CD4-positive, alpha-beta T cell treated with Interleukin-21 for 1 hour (primary cell): ENCODE data around the gene UGT1A8.

Experiments used
- DNase-seq: peaks from one replicate; pipeline ENCODE4 v3.0.0-alpha.2; 2020

UGT1A8 gene

GRCh38 chr2:233803292-233803911 is 186.0 kb downstream of the UGT1A8 start:
- no peak for DNase-seq

- DNase-seq, result no peak
These were observed 186.6 kb downstream of the UGT1A8 start for GRCh38 chr2:233803994-233804393.

DNA sequence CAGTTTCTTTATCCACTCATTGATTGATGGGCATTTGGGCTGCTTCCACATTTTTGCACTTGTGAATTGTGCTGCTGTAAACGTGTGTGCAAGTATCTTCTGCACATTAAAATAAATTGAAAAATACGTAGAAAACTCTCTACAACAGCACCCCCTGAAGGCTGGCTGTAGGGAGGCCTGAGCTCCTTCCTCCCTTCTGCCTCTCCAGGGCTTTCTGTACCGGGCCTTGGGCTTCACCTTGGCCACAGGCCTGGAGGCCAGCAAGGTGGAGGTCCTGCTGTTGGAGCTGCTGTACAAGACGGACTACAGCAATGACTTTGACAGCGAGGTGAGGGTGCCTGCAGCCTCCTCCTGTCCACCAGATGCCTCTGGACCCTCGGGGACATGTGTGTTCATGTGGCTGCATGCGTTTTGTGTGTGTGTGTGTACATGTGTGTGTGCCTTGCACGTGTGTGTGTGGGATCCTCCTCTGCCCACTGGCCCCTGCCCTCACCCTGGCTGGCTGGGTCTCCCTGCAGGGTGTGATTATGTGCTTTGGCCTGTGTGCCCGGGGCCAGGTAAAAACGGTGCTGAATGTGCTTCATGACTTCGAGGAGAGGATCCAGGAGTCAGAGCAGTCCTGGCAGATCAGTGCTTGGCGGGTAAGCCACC is 189.9 kb downstream of the UGT1A8 start:
- no peak for DNase-seq

DNA sequence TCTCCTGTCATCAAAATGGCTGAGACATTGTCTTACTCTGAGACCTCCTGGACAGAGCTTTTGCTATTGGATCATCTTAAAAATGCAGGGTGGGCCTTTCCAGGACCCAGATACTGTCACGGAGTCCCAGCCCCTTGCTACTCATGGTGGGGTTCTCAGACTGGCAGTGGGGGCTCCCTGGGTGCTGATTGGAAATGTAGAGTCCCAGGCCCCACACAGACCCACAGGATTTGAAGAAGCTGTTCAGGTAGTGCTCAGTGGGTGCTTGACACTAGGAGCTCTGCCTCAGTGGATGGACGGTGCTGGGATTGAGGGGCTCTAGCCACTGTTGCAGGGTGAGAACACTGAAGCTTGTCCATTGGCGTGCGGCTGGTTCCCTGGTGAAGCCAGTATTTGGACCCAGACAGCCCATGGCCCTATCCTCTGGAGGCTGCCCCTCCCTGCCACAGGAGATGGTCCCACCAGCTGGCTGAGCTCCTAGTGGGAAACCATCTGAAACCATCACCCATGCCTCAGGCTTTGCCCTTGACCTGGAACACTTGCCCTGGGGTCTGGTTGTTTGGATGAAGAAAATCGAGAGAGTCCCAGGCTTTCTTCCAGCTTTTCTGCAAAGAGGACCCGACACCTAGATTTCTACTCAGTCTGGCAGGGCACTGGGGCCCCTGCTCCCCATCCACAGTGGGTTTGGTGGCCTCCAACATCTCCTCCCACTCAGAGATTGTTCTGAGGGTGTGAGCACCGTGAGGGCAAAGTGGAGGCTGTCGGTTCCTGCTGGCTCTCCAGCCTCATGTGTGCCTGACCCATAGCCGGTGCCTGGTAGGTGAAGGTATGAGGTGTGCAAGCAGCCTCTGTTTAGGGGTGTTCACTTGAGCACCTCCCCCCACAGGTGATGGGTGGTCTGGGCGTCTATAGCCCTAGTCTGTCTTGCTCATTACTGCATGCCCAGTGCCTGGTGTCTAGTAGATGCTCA is 190.8 kb downstream of the UGT1A8 start:
- DNase-seq, result no peak

- no peak for DNase-seq
These were observed 193.0 kb downstream of the UGT1A8 start for GRCh38 chr2:233810385-233810784.

GRCh38 chr2:233811087-233811486 is 193.7 kb downstream of the UGT1A8 start:
- no peak for DNase-seq

- DNase-seq, result no peak
These were observed 194.3 kb downstream of the UGT1A8 start for GRCh38 chr2:233811732-233812131.

GRCh38 chr2:233813236-233814055 is 196.0 kb downstream of the UGT1A8 start:
- no peak for DNase-seq

GRCh38 chr2:233814056-233814835 is 196.8 kb downstream of the UGT1A8 start:
- no peak for DNase-seq

- no peak for DNase-seq
These were observed 198.4 kb downstream of the UGT1A8 start for GRCh38 chr2:233815861-233816260.

GRCh38 chr2:233816334-233816733 is 198.9 kb downstream of the UGT1A8 start:
- no peak for DNase-seq

GRCh38 chr2:233816771-233817170 is 199.3 kb downstream of the UGT1A8 start:
- DNase-seq, result no peak

GRCh38 chr2:233817361-233817911 is 200.0 kb downstream of the UGT1A8 start:
- DNase-seq, result no peak

DNA sequence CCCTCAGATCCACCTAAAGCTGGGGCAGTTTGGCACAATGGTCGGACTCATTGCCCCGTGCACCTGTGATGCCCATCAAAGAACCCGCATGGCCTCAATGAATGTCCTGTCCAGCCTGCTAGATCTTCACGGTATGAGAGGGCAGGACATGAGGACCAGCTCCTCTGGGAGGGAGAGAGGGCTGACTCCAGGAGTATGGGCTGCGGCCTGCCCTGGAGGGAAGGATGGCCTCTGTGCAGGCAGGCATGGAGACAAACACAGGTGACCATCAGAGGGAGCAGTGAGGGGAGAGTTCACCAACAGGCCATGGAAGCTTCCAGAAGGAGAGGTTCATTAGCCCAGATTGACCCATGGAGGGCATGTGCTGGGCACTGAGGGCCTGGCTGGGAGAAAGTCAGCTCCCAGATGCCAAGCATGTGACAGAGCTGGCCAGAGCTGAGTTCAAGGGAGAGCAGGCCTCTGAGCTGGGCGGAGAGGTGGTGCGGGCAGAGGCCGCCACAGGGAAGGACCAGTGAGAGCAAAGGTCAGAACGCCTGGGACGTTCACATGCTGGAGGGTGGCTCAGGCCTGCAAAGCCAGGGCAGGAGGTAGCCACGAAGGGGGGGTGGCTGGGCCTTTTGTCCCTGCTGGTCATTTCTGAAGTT is 200.7 kb downstream of the UGT1A8 start:
- DNase-seq, result no peak

GRCh38 chr2:233818639-233819621 is 201.5 kb downstream of the UGT1A8 start:
- no peak for DNase-seq

- no peak for DNase-seq
These were observed 202.7 kb downstream of the UGT1A8 start for GRCh38 chr2:233819884-233820773.

DNA sequence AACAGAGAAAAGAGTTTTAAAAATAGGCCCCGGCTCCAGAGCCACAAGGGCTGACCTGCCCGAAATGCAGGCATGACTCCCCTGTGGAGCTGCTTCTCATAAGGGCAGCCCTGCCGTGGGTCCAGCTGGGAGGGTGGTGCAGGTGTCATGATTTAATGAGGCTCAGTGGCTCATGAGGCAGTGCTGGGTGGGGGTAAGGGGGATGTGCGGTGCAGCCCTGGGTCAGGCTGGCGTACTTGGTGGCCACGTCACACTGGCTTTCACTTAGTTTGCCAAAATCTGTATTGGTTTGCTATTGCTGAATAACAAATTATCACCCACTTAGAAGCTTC is 203.3 kb downstream of the UGT1A8 start:
- no peak for DNase-seq

DNA sequence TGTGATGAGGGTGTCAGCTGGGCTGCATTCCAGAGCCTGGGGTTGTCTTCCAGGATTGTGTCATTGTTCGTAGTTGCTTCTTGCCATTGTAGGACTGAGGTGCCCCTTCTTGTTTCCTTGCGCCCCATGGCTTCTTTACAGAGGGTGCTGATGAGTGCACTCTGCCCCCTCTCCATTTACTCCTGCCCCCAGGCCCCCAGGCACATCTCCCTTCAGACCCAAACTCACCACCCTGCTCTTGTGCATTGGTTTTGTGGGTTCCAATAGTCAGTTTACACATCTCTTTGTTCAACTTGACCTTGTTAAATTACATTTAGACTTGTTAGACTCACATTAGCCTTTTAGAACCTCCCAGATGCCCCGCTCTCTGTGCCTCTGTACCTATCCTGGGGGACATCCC is 203.8 kb downstream of the UGT1A8 start:
- DNase-seq, result no peak

DNA sequence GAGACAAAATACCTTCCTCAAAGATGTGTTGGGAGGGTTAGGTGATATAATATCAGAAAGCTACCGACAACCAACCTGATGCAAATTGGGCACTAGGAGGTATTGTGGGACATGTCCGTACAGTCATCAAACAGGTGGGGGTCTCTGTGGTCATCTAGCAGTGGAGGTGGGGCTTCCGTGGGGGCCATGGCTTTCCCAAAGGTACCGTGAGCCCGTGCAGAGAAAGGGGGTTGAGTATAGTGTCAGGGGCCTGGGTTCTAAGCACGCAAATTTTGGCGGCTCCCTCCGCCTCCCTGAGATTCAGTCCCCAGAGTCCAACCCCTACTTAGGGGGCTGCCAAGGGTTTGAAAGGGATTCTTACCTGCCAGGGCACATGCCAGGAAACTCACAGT is 204.3 kb downstream of the UGT1A8 start:
- DNase-seq, result no peak
